Endothelial cell of umbilical vein (primary cell): ENCODE results near the gene RSRC1. TPM values are rescaled to one million over a fixed set of nuclear protein-coding genes. Genes with fewer than 3 reads are reported as not detected.
"Not testable (repeated sequence)": the region's sequence is repeated elsewhere in the genome, so short reads cannot be mapped to it uniquely, and the experiment has no call there.

Experiments used
- BruUV-seq: library from RNA; stranded (reverse); fragments of 400-500 nt; replicated peaks from 2 replicates; lab custom pipeline; 2021; lab: Mats Ljungman, UMichigan
- CTCF ChIA-PET: fragments of 300-600, 350-600 bp; sonication (Branson Sonifier 250); formaldehyde crosslinking; loops from one replicate; lab custom pipeline; 2021; ENCODE audit warnings: antibody characterized with exemption, inconsistent platforms; lab: Charles Lee
- POLR2A ChIA-PET: fragments of 300-600, 350-600 bp; sonication (Branson Sonifier 250); formaldehyde crosslinking; loops from one replicate; lab custom pipeline; 2021; ENCODE audit warnings: antibody characterized with exemption, inconsistent platforms; lab: Charles Lee
- DNase-seq: peaks from one replicate; pipeline ENCODE4 v3.0.0-alpha.2; 2011; ENCODE audit warnings: low read depth, low spot score
- FAIRE-seq: peaks from 2 replicates; lab custom pipeline; 2011; peaks lifted over from hg19 to GRCh38; lab: Jason Lieb, UNC
- H2AFZ ChIP-seq: 2 replicates; pipeline ENCODE4 v1.6.0; 2012; ENCODE audit warnings: low read depth, low read length, control low read depth, inconsistent platforms
- H3K27ac ChIP-seq: 2 replicates; pipeline ENCODE4 v1.5.1; 2011; ENCODE audit warnings: low read depth, mild to moderate bottlenecking, control low read depth, low read length, moderate library complexity; ENCODE audit not compliant: insufficient read depth
- H3K27me3 ChIP-seq, 2 experiments: 2 replicates each; pipeline versions ENCODE4 v1.6.0 to v1.6.1; 2011; ENCODE audit warnings: low read length in 2 of 2, mixed read lengths in 1 of 2; ENCODE audit not compliant: control insufficient read depth in 2 of 2, insufficient read depth in 2 of 2
- H3K36me3 ChIP-seq, 2 experiments: 2 replicates in 1 of 2; 3 replicates in 1 of 2; pipeline ENCODE4 v1.5.1; 2011; ENCODE audit warnings: low read length in 2 of 2, mild to moderate bottlenecking in 1 of 2, moderate library complexity in 1 of 2; ENCODE audit not compliant: control insufficient read depth in 2 of 2, insufficient read depth in 2 of 2; ENCODE audit errors: extremely low read depth in 1 of 2
- H3K4me1 ChIP-seq: 3 replicates; pipeline ENCODE4 v1.5.1; 2011; ENCODE audit warnings: mild to moderate bottlenecking, low read length; ENCODE audit not compliant: control insufficient read depth, insufficient read depth; ENCODE audit errors: extremely low read depth
- H3K4me2 ChIP-seq: 2 replicates; pipeline ENCODE4 v1.6.1; 2011; ENCODE audit warnings: low read length, control low read depth, mixed read lengths; ENCODE audit not compliant: insufficient read depth
- H3K4me3 ChIP-seq, 3 experiments: fragments of 200-600 bp in 1 of 3; sonication (generic), shearing (Covaris generic) in 1 of 3; replicated peaks in 1 of 3; 2 replicates each; pipeline ENCODE4 v1.5.1; 2011 to 2016; ENCODE audit warnings: control low read depth in 3 of 3, low read length in 3 of 3, mild to moderate bottlenecking in 2 of 3, inconsistent platforms in 1 of 3, low read depth in 1 of 3, moderate library complexity in 1 of 3; ENCODE audit not compliant: insufficient read depth in 1 of 3
- H3K79me2 ChIP-seq: 2 replicates; pipeline ENCODE4 v1.6.0; 2012; ENCODE audit warnings: low read length, inconsistent platforms; ENCODE audit not compliant: control insufficient read depth, insufficient read depth
- H3K9ac ChIP-seq: replicated peaks from 2 replicates; pipeline ENCODE3; 2011; ENCODE audit warnings: low read length, control low read depth; ENCODE audit not compliant: insufficient read depth; ENCODE audit errors: extremely low read depth
- H3K9me1 ChIP-seq: replicated peaks from 3 replicates; pipeline ENCODE4 v1.6.0; 2011; ENCODE audit warnings: mild to moderate bottlenecking, low read length; ENCODE audit not compliant: control insufficient read depth, insufficient read depth; ENCODE audit errors: extremely low read depth
- H3K9me3 ChIP-seq: replicated peaks from 2 replicates; pipeline ENCODE4 v1.5.1; 2012; ENCODE audit warnings: low read length, inconsistent platforms; ENCODE audit not compliant: control insufficient read depth, insufficient read depth
- H4K20me1 ChIP-seq: replicated peaks from 2 replicates; pipeline ENCODE3; 2011; ENCODE audit warnings: mild to moderate bottlenecking, low read length; ENCODE audit not compliant: control insufficient read depth, insufficient read depth; ENCODE audit errors: extremely low read depth
- CTCF ChIP-seq, 2 donors: IDR thresholded peaks; 1 replicate in 1 of 2; 2 replicates in 1 of 2; pipeline ENCODE4 v1.5.1; 2011; ENCODE audit warnings: low read length in 2 of 2, mild to moderate bottlenecking in 2 of 2, moderate library complexity in 2 of 2, control low read depth in 1 of 2, inconsistent platforms in 1 of 2, low read depth in 1 of 2; ENCODE audit not compliant: insufficient read depth in 1 of 2; ENCODE audit errors: extremely low read depth in 1 of 2
- EZH2 ChIP-seq: IDR thresholded peaks from 2 replicates; pipeline ENCODE4 v1.6.1; 2012; ENCODE audit warnings: borderline replicate concordance, low read depth, mild to moderate bottlenecking, moderate library complexity, low read length, inconsistent platforms; ENCODE audit not compliant: severe bottlenecking
- FOS ChIP-seq: IDR thresholded peaks from 2 replicates; pipeline ENCODE4 v1.6.1; 2011; ENCODE audit warnings: mild to moderate bottlenecking, low read length, moderate library complexity, borderline replicate concordance; ENCODE audit not compliant: insufficient read depth
- GATA2 ChIP-seq: IDR thresholded peaks from 2 replicates; pipeline ENCODE4 v1.7.0; 2011; ENCODE audit warnings: low read depth, mild to moderate bottlenecking, moderate library complexity, mixed read lengths, low read length; ENCODE audit not compliant: insufficient read length, insufficient read depth
- JUN ChIP-seq: IDR thresholded peaks from 2 replicates; pipeline ENCODE4 v1.6.1; 2011; ENCODE audit warnings: borderline replicate concordance, low read depth; ENCODE audit not compliant: insufficient read length, insufficient read depth
- MYC ChIP-seq: IDR thresholded peaks from one replicate; pipeline ENCODE4 v1.6.1; 2011; ENCODE audit warnings: mild to moderate bottlenecking, low read depth, low read length
- POLR2A ChIP-seq: IDR thresholded peaks from 2 replicates; pipeline ENCODE4 v1.6.1; 2012; ENCODE audit warnings: low read depth, mild to moderate bottlenecking, control low read depth, low read length
- POLR2AphosphoS5 ChIP-seq: IDR thresholded peaks from 2 replicates; pipeline ENCODE4 v1.6.1; 2012; ENCODE audit warnings: low read depth, mild to moderate bottlenecking, control low read depth, low read length, moderate library complexity; ENCODE audit not compliant: insufficient read depth
- dilution Hi-C: fragments of 300-500 bp; cut with MboI; formaldehyde crosslinking; loops from one replicate; pipeline ENCODE4 v1.15.0; 2019; ENCODE audit warnings: low sequenced_read_pairs; ENCODE audit not compliant: extremely low pct_ligation_motif_present
- intact Hi-C: fragments of 100-400 bp; cut with micrococcal nuclease; formaldehyde crosslinking; loops from one replicate; pipeline ENCODE4 v1.10.0; 2022
- polyA plus RNA-seq, 4 experiments: library from polyadenylated mRNA; depleted of rRNA in 3 of 4; stranded (reverse) in 3 of 4; unstranded in 1 of 4; fragments of >200 nt; gene quantifications; 2 replicates each; pipeline versions ENCODE4 v1.2.1 to v1.2.3, GENCODE V29; 2011 to 2012; ENCODE audit warnings: missing spikeins in 1 of 4
- total RNA-seq: library from RNA; stranded (reverse); gene quantifications from 2 replicates; pipeline ENCODE4 v1.2.3, GENCODE V29; 2021
- TF ChIP-seq, protein P1 (sequence below): IDR thresholded peaks from 2 replicates; pipeline ENCODE4 v1.6.1; 2011; ENCODE audit not compliant: insufficient read depth, insufficient read length

Gene RSRC1
- total and polyA plus RNA-seq, 2 donors (not counting 3 experiments of a cell fraction or from before 2014, with no cell fraction given): 1.8 to 25.4 TPM

- FAIRE-seq (no peak), DNase-seq (no peak)
- Histone ChIP-seq H3K9ac (no peak overlapping the region), H3K27ac (no peak overlapping the region), H2AFZ (no peak overlapping the region), H3K27me3 (no peaks in the 10 kb centered on the region), H3K9me1 (no peaks in the 10 kb centered on the region), H3K4me2 (no peak overlapping the region), H4K20me1 (no peaks in the 10 kb centered on the region), H3K36me3 (no peaks in the 10 kb centered on the region), H3K79me2 (no peaks in the 10 kb centered on the region), H3K4me3 (no peak overlapping the region), H3K9me3 (no peaks in the 10 kb centered on the region), H3K4me1 (no peaks in the 10 kb centered on the region)
- POLR2A ChIA-PET: no interaction called here
- CTCF ChIA-PET: no interaction called here
- intact Hi-C loops: no loop called here
- dilution Hi-C loops: no loop called here
- TF ChIP-seq CTCF (IDR thresholded peaks at IDR 0.05; ENCODE audit: extremely low read depth in 1 of 2, insufficient read depth in 1 of 2, low read depth in 1 of 2, low read length in 2 of 2) (no peak), JUN (no peak), MYC (no peak), POLR2A (no peak), GATA2 (no peak), FOS (no peak), POLR2AphosphoS5 (no peak), EZH2 (no peak)
- TF ChIP-seq, protein P1, sequence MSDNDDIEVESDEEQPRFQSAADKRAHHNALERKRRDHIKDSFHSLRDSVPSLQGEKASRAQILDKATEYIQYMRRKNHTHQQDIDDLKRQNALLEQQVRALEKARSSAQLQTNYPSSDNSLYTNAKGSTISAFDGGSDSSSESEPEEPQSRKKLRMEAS: no peak
- no TSS peak for BruUV-seq
Observed at GRCh38 chr3:158339638-158340037, 229.7 kb downstream of the RSRC1 start.

- H3K27ac ChIP-seq, POLR2A ChIA-PET, H3K4me2 ChIP-seq, H2AFZ ChIP-seq, H3K9me1 ChIP-seq, H3K4me3 ChIP-seq, intact Hi-C loops, CTCF ChIA-PET, H3K4me1 ChIP-seq, H3K9me3 ChIP-seq, H3K9ac ChIP-seq, BruUV-seq, DNase-seq, dilution Hi-C loops, FAIRE-seq, H3K27me3 ChIP-seq, H4K20me1 ChIP-seq, H3K36me3 ChIP-seq, H3K79me2 ChIP-seq: not testable (repeated sequence)
Observed at GRCh38 chr3:158340951-158341350, 231.1 kb downstream of the RSRC1 start.
